DMS 273 (cell line): Measurements from ENCODE around the gene TRAF3.
A peak's percentile ranks its signal among the peaks of the same experiment; 100 is the strongest.
"Not testable (repeated sequence)": the region's sequence is repeated elsewhere in the genome, so short reads cannot be mapped to it uniquely, and the experiment has no call there.

Source experiments
- DNase-seq: peaks from one replicate; lab custom pipeline; 2025; ENCODE audit not compliant: unreplicated experiment; lab: John Stamatoyannopoulos, UW

TRAF3 gene

DNA sequence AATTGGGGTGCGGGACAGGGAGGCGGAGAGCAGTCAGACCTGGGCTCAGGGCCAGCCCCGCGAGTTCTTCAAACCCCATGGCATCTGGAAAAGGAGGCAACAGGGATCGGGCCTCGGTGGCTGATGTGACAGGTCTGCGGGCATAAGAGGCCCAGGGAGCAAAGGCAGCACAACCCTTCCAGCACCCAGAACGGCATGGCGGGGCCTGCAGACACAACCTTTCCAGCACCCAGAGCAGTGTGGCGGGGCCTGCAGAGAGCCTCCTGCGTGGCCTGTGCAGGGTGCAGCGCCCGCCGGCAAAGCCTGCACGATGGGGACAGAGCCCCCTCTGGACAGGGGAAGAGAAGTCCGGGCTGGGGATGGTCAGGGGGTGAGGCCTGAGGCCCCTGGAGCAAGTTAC, 26.2 kb upstream of the TRAF3 start:
- peak; percentile 67 for DNase-seq

- no peak for DNase-seq
These were observed 24.9 kb upstream of the TRAF3 start for GRCh38 chr14:102752239-102752847.

- no peak for DNase-seq
These were observed 22.6 kb upstream of the TRAF3 start for GRCh38 chr14:102754370-102755262.

- no peak for DNase-seq
These were observed 19.6 kb upstream of the TRAF3 start for GRCh38 chr14:102757646-102758045.

DNA sequence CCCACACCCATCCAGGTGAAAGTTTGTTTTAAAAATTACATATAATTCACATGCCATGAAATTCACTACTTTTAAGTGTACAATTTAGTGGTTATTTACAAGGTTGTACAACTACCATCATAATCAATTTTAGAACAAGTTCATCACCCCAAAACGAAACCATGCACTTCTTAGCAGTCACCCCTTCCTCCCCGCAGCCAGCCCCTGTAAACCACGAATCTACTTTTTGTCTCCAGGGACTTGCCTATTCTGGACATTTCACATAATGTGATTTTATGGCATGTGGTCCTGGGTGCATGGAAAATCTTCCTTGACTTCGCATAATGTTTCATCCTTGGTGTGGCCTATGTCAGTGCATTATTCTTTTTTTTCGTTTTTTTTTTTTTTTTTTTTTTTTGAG, 19.2 kb upstream of the TRAF3 start:
- DNase-seq = no peak

DNA sequence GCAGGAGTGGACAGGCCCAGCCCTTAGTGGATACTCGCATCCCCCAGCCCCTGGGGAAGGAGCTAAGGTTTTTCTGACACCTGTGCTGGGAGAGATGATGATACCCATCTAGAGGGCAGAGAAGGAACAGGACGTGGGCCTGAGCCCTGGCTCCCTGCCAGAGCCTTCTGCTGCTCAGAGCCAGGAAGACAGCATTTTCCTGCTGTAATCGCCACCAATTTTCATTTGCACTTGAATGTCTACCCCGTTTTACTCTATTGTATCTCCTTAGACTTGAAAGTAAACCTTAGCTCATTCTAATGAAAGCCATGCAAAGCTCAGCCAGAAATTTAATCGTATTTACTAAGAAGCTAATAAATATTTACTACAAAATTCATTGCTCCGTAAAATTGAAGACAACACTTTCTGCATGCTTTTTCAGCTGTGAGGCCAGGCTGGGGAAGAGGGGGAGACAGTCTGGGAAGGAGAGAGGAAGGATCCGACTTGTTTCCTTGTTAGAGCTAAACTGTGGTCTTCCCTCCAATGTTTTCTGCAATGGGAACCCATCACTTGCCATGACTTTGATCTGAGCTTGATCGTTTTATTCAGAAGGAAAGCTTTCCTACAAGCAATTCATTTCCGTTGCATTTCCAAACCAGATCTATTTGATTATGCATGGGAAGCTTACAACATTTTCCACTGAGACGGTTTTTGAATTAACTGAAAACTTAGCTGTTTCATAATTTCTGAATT, 17.6 kb upstream of the TRAF3 start:
- DNase-seq = peak; percentile 76

DNA sequence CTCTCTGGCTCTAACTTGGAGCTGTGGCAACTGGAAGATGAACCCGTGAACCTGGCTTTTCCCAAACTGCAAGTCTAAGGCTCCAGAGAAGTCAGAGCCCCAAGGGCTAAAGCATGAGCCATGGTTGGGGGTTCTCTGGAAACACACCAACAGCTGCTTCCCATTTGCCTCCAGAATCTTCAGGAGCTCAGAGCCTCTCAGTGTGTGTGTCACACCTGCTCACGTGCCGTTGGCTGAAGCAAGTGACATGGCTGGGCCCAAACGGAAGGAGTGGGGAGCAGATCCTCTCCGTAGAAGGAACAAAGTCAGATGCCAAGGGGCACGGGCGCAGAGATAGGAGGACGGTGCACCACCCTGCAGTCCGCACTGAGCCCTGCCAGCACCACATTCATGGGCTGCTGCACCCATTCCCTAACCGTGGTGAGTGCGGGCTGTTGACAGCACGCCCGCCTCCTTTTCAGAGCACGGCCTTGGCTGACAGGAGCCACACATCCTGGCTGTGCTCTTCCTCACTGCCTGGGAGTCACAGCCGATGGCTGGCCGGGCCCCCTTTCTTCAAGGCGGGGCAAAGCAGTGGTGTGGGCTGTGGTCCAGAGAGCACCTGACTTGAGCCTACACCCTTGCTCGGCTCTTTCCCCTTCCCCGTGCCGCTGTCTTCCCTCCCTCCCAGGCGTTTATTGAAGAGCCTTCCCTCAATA, 16.6 kb upstream of the TRAF3 start:
- no peak for DNase-seq

DNA sequence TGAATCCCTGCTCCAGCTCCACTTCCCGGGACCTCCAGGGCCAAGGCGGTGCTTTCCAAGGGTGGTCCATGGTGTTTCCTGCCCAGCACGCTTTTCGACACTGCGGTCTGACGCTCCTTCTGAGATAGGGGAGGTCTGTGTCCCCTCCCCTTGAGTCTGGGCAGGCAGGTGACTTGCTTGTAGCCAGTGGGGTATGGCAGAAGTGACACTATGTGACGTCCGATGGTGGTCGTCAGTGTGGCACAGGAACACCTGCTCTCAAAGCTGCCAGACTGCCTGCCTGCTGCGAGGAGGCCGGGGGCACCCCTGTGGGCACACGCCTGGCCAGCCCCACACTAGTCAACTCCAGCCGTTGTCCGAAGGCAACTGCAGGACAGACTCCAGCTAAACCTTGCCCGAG, 16.0 kb upstream of the TRAF3 start:
- no peak for DNase-seq

GRCh38 chr14:102764220-102764671, 13.0 kb upstream of the TRAF3 start:
- no peak for DNase-seq

DNA sequence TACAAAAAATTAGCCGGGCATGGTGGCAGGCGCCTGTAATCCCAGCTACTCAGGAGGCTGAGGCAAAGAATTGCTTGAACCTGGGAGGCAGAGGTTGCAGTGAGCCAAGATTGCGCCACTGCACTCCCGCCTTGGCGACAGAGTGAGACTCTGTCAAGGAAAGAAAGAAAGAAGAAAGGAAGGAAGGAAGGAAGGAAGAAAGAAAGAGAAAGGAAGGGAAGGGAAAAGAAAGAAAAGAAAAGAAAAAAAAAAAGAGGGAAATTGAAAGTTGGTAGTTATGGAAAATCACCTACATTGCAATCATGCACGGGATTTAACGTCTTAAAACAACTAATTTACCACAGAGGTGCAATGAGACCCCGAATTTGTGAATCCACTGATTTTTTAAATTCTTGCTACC, 11.5 kb upstream of the TRAF3 start:
- DNase-seq = not testable (repeated sequence)

GRCh38 chr14:102768223-102769048, 8.8 kb upstream of the TRAF3 start:
- DNase-seq = no peak

- no peak for DNase-seq
These were observed 8.3 kb upstream of the TRAF3 start for GRCh38 chr14:102769049-102769327.

- no peak for DNase-seq
These were observed 6.8 kb upstream of the TRAF3 start for GRCh38 chr14:102770147-102771123.

- DNase-seq = no peak
These were observed 6.1 kb upstream of the TRAF3 start for GRCh38 chr14:102771144-102771543.

- peak; percentile 58 for DNase-seq
These were observed 4.3 kb upstream of the TRAF3 start for GRCh38 chr14:102772781-102773570.

DNA sequence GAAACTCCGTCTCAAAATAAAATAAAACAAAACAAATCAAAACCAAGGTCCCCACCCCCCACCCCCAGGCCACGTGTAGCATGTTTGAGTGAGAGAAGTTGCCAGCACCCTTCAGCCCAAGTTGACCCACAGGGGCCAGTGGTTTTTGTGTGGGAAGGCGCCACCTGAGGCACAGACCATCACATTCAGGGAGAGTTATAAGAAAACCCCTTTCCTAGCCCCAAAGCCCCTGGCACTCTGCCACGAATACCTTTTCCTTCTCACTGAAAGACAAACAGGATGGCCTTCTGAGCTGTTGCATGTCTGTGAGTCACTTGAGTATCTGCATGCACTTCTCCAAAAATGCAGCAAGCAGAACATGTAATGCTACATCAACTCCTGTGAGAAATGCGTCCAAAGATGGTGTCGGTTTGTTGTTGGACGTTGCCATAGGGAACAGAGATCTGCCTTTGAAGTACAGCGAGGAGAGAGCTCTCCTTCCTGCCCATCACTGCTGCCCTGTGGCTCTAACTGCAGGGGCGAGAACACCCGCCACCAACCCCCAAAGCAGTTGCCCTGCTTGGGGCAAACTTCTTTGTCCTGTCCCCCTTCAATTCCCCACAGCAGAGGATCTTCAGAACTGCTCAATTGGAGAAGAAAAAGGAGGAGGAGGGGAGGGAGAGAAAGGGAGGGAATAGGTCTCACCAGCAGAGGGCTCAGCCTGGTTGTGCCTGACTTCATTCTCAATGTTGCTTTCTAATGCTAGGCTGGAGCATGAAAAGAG, 2.7 kb upstream of the TRAF3 start:
- DNase-seq = peak; percentile 86

GRCh38 chr14:102775855-102776760, 1.1 kb upstream of the TRAF3 start:
- peak; percentile 44 for DNase-seq
